ENCODE results near the gene EVC2.

The EVC2 gene

DNA sequence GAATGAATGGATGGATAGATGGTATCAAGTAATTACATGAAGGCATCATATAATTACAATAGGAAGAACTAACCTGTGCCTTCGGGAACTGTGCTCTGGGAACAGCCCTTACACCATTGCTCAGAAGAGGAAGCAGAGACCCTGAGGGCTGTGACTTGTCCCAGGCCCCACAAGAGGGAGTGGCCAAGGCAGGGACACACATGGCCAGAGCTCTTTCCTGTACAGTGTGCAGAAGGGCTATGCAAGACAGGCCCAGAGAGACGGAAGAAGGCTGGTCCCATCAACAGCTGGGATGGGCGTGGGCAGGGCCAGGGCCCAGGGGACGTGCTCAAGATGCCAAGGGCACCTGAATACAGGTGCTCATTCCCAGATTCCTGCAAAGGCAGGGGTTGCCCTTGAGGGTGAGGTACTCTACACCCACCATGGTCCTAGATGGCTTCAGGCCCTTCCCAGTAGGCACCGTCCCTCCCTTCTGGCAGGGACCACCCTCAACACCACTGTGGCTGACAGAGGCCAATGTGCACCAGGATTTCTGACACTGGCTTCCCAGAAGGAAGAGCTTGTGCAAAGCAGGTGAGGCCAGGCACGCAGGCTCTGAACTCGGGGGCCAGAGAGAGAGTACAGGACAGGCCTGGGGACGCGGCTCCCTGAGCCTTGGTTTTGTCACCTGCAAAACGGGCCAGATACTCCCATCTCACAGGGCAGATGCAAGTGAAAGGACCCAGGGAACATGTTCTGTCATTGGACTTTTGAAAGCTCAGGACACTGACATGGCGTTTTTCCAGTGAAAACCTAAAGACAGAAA is 1.7 kb downstream of the EVC2 start:
- Histone ChIP-seq H3K36me3 (peaks cover 5 to 32% (median 11%) of the 10 kb centered on the region in 11 experiments; a peak in 17 of 22 replicates), H3K9me3 (replicated peaks in 1 of 11) (peaks cover 5 to 15% (median 11%) of the 10 kb centered on the region in 11 experiments; a peak in 17 of 22 replicates), H3K27me3 (no peaks in the 10 kb centered on the region), H3K4me1 (peaks cover 7 to 41% (median 31%) of the 10 kb centered on the region in 10 experiments; a peak in 19 of 20 replicates), H4K20me1 (no peaks in the 10 kb centered on the region; a peak in 1 of 22 replicates), H3K4me2 (peak overlapping the region; percentile 63 to 88 (median 82)), H3K27ac (no peak overlapping the region), H3K4me3 (peak overlapping the region in 1 of 10 experiments; percentile 80; a peak in 2 of 20 replicates), H3K9ac (0 out of 22 replicates have a peak overlapping the region, but pooled peaks of 1 of the 11 experiments have one; percentile 84)
- no peak for TF ChIP-seq Cebpa-rat (IDR thresholded peaks at IDR 0.05)

DNA sequence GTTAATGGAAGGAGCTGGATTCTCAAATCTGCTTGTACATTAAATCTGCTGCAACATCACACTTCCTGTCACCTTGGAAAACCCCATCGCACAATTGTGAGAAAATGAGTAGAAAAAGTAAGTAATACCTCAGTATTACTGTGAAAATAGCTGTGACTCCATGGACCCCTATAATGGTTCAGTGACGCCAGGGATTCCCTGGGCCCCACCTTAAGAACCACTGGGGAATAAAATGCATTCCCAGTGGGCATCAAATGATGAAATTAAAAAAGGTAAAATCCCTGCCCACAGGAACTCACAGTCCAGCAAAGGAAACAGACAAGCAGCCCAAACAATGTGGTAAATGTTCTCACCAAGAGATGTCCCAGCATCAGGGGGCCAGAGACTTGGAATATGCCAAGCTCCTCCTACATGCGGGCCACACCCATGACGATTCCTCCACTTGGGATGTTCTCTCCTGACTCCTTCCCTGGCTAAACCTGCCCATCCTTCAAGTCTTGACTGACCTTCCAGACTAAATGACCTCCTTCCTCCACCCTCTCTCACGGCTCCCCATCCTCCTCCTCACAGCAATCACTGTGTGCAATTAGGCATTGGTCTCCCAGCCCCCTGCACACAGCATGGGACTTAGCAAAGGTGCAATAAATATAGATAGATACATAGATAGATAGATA is 2.6 kb downstream of the EVC2 start:
- no peak overlapping the region for H3K27ac ChIP-seq
- H3K4me3 ChIP-seq, result no peak overlapping the region
- peaks cover 5 to 15% (median 11%) of the 10 kb centered on the region in 11 experiments; a peak in 17 of 22 replicates for H3K9me3 ChIP-seq (replicated peaks in 1 of 11)
- H3K9ac ChIP-seq, result no peak overlapping the region
- no peaks in the 10 kb centered on the region for H3K27me3 ChIP-seq
- peaks cover 5 to 32% (median 12%) of the 10 kb centered on the region in 11 experiments; a peak in 18 of 22 replicates for H3K36me3 ChIP-seq
- no peak for TF ChIP-seq Cebpa-rat (IDR thresholded peaks at IDR 0.05)
- no peak overlapping the region for H3K4me2 ChIP-seq
- H3K4me1 ChIP-seq, result peaks cover 7 to 39% (median 30%) of the 10 kb centered on the region in 10 experiments; a peak in 19 of 20 replicates
- no peaks in the 10 kb centered on the region; a peak in 1 of 22 replicates for H4K20me1 ChIP-seq

DNA sequence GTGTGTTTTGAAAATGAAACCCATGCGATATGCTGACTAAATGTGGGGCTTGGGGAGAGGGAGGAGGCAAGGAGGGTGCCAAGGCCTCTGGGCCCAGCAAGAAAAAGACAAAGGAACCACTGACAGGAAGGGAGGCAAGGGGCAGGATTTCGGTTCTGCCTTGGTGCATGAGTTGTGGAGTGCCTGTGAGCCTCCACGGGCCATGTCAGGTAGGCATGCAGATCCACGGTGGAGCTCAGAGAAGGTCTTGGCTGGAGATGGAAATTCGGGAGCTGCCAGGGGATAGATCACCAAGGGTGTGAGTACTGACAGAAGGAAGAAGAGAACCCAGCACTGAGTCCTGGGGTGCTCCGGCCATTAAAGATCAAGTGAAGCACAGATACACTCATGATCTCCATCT is 4.1 kb downstream of the EVC2 start:
- Histone ChIP-seq H3K4me3 (no peak overlapping the region), H3K27me3 (no peaks in the 10 kb centered on the region), H4K20me1 (peaks cover 0 to 4% (median 0%) of the 10 kb centered on the region in 11 experiments; a peak in 1 of 22 replicates), H3K9ac (no peak overlapping the region), H3K9me3 (replicated peaks in 1 of 11) (peaks cover 5 to 15% (median 11%) of the 10 kb centered on the region in 11 experiments; a peak in 17 of 22 replicates), H3K36me3 (peaks cover 5 to 32% (median 15%) of the 10 kb centered on the region in 11 experiments; a peak in 18 of 22 replicates), H3K27ac (no peak overlapping the region), H3K4me2 (no peak overlapping the region), H3K4me1 (peaks cover 7 to 29% (median 23%) of the 10 kb centered on the region in 10 experiments; a peak in 19 of 20 replicates)
- no peak for TF ChIP-seq Cebpa-rat (IDR thresholded peaks at IDR 0.05)

DNA sequence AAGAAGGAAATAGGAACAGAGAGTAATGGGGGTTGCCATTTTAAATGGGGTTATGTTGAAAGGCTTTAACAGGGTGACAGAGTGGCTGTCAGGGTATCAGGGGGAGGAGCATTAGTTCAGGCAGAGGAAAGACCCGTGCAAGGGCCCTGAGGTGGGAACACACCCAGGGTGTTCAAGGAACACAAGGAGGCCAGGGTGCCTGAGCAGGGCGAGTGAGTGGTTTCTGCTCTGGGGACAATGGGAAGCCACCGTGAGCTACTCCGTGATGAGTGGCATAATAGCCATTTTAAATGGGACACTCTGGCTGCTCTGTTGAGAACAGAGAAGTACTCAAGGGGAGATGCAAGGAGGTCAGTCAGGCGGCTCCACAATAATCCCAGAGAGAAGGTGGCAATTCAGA is 4.5 kb downstream of the EVC2 start:
- no peak for TF ChIP-seq Cebpa-rat (IDR thresholded peaks at IDR 0.05)
- Histone ChIP-seq H3K9me3 (replicated peaks in 1 of 11) (peaks cover 5 to 15% (median 11%) of the 10 kb centered on the region in 11 experiments; a peak in 17 of 22 replicates), H3K36me3 (peaks cover 5 to 32% (median 15%) of the 10 kb centered on the region in 11 experiments; a peak in 18 of 22 replicates), H3K9ac (no peak overlapping the region), H3K27ac (no peak overlapping the region), H3K4me3 (no peak overlapping the region), H3K4me2 (no peak overlapping the region), H3K4me1 (peaks cover 7 to 25% (median 18%) of the 10 kb centered on the region in 10 experiments; a peak in 19 of 20 replicates), H3K27me3 (no peaks in the 10 kb centered on the region), H4K20me1 (peaks cover 0 to 4% (median 0%) of the 10 kb centered on the region in 11 experiments; a peak in 2 of 22 replicates)

DNA sequence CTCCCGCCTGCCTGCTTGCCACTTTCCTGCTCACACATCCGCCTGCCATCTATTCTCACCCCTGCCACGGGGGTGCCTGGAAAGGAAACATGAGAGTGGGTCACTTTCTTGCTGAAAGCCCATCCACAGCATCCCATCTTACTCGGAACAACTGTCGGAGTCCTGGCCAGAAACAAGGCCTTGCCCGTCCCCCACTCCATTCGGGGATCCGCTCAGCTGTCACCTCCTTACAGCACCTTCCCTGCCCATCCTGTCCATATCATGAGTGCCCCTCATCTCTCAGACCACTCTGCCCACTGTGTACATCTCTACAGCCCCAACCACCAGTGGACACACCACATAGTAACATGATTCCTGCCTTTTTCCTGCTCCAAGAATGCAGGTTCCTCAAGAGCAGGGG is 6.4 kb downstream of the EVC2 start:
- no peak overlapping the region for H3K27ac ChIP-seq
- H3K9ac ChIP-seq, result no peak overlapping the region
- peaks cover 5 to 34% (median 15%) of the 10 kb centered on the region in 11 experiments; a peak in 18 of 22 replicates for H3K36me3 ChIP-seq
- TF ChIP-seq Cebpa-rat (IDR thresholded peaks at IDR 0.05), result no peak
- peaks cover 5 to 15% (median 11%) of the 10 kb centered on the region in 11 experiments; a peak in 17 of 22 replicates for H3K9me3 ChIP-seq (replicated peaks in 1 of 11)
- H3K4me2 ChIP-seq, result no peak overlapping the region
- H4K20me1 ChIP-seq, result peaks cover 0 to 8% (median 0%) of the 10 kb centered on the region in 11 experiments; a peak in 2 of 22 replicates
- H3K4me1 ChIP-seq, result peaks cover 0 to 12% (median 6%) of the 10 kb centered on the region in 10 experiments; a peak in 16 of 20 replicates
- no peak overlapping the region for H3K4me3 ChIP-seq
- no peaks in the 10 kb centered on the region for H3K27me3 ChIP-seq

DNA sequence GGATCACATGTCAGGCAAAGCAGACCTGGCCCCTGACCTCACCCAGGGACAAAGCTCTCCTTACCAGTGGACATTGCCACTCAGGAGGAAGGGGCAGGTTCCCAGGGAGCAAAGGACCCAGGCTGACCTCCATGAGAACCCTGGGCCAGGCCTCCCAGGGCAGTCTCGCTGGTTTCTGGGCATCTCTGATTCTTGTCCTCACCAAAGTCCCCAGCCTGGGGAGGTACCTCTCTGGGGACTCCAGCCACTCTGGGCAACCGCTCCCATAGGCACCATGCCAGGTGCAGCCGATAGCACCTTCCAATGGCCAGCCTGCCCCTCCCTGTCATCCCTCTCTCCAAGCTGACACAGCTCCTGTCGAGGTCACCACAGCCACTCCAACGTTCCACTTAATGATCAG is 7.9 kb downstream of the EVC2 start:
- TF ChIP-seq Cebpa-rat (IDR thresholded peaks at IDR 0.05), result no peak
- peaks cover 0 to 8% (median 0%) of the 10 kb centered on the region in 11 experiments; a peak in 1 of 22 replicates for H4K20me1 ChIP-seq
- no peak overlapping the region for H3K4me3 ChIP-seq
- H3K4me2 ChIP-seq, result no peak overlapping the region
- H3K9ac ChIP-seq, result no peak overlapping the region
- no peak overlapping the region for H3K27ac ChIP-seq
- peaks cover 5 to 15% (median 11%) of the 10 kb centered on the region in 11 experiments; a peak in 17 of 22 replicates for H3K9me3 ChIP-seq (replicated peaks in 1 of 11)
- H3K27me3 ChIP-seq, result no peaks in the 10 kb centered on the region
- H3K4me1 ChIP-seq, result no peaks in the 10 kb centered on the region
- peaks cover 5 to 49% (median 19%) of the 10 kb centered on the region in 11 experiments; a peak in 20 of 22 replicates for H3K36me3 ChIP-seq

DNA sequence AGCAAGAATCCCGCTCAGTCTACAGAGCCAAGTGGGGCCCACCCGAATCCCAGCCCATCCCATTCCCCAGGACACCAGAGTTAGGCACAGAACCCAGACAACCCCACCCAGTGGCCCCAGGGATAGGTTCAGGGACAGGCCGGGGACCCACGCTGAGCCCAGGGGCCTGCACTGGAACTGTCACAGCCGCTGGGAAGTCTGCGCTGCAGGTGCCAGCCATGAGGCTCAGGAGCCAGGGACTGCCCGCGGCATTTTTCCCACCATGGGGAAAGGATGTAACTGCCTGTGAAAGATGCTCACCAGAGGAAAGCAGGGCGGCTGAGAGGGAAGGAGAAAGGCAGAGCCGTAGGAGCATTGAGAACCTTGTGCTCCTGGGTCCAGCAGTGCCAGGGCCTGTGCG is 12.0 kb downstream of the EVC2 start:
- Histone ChIP-seq H3K36me3 (peaks cover 9 to 54% (median 25%) of the 10 kb centered on the region in 11 experiments; a peak in 21 of 22 replicates), H3K4me3 (no peak overlapping the region)
- no peak for TF ChIP-seq Cebpa-rat (IDR thresholded peaks at IDR 0.05)

DNA sequence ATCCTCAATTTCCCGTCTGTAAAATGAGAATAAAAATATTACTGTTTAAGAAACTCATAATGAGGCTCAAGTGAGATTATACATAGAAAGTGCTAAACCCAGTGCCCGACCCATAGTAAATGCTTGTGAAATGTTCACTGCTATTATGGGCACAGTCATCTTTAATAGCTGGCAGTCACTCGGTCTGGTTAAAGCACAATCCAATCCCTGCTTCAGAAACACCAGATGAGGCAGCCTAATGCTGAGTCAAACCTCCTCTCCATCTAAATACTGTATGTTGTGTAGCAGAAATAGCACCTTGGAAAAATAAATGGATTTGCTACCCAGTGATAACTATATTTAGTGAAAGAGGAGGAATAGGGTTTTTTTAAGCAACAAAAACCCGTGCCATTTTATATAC is 14.5 kb downstream of the EVC2 start:
- peaks cover 20 to 75% (median 42%) of the 10 kb centered on the region in 11 experiments for H3K36me3 ChIP-seq
- H3K4me1 ChIP-seq, result peaks cover 0 to 9% (median 0%) of the 10 kb centered on the region in 10 experiments; a peak in 6 of 20 replicates
- no peak overlapping the region for H3K27ac ChIP-seq
- no peak overlapping the region for H3K4me2 ChIP-seq
- no peaks in the 10 kb centered on the region for H3K27me3 ChIP-seq
- no peak for TF ChIP-seq Cebpa-rat (IDR thresholded peaks at IDR 0.05)
- no peak overlapping the region for H3K4me3 ChIP-seq
- H3K9me3 ChIP-seq (replicated peaks in 1 of 11), result no peaks in the 10 kb centered on the region
- peaks cover 0 to 6% (median 0%) of the 10 kb centered on the region in 11 experiments; a peak in 1 of 22 replicates for H4K20me1 ChIP-seq
- H3K9ac ChIP-seq, result no peak overlapping the region

More for the DNA sequence above, 12.0 kb downstream of the EVC2 start:
- Histone ChIP-seq H3K4me2 (no peak overlapping the region), H4K20me1 (peaks cover 0 to 8% (median 0%) of the 10 kb centered on the region in 11 experiments; a peak in 1 of 22 replicates), H3K9ac (no peak overlapping the region), H3K4me1 (peaks cover 0 to 8% (median 0%) of the 10 kb centered on the region in 10 experiments; a peak in 6 of 20 replicates), H3K27ac (no peak overlapping the region), H3K27me3 (no peaks in the 10 kb centered on the region), H3K9me3 (replicated peaks in 1 of 11) (no peaks in the 10 kb centered on the region)

Data from BLaER1 treated with 17β-estradiol and CSF1 and Interleukin-3, amounts not matched to agents 10 nM and 100 nM (cell line).